Left ventricle myocardium inferior (tissue), 1 donor: ENCODE measurements around the gene CSDE1. TPM values are rescaled to one million over a fixed set of nuclear protein-coding genes. Genes with fewer than 3 reads are reported as not detected.

ENCODE experiments used
- DNase-seq: peaks from one replicate; pipeline ENCODE4 v3.0.0-alpha.2; 2020
- H3K27ac ChIP-seq: fragments of 200-600 bp; replicated peaks from 2 replicates; pipeline ENCODE4 v1.8.0; 2021
- H3K27me3 ChIP-seq: fragments of 200-600 bp; 2 replicates; pipeline ENCODE4 v1.8.0; 2021; ENCODE audit warnings: low read depth
- H3K36me3 ChIP-seq: fragments of 200-600 bp; 2 replicates; pipeline ENCODE4 v1.8.0; 2021
- H3K4me1 ChIP-seq: fragments of 200-600 bp; 2 replicates; pipeline ENCODE4 v1.8.0; 2021
- H3K4me3 ChIP-seq: fragments of 200-600 bp; 2 replicates; pipeline ENCODE4 v1.8.0; 2021; ENCODE audit warnings: mild to moderate bottlenecking, moderate library complexity
- H3K9me3 ChIP-seq: fragments of 200-600 bp; replicated peaks from 2 replicates; pipeline ENCODE4 v1.8.0; 2021
- CTCF ChIP-seq: fragments of 200-600 bp; IDR thresholded peaks from 2 replicates; pipeline ENCODE4 v1.8.0; 2021; ENCODE audit warnings: antibody characterized with exemption, mild to moderate bottlenecking, borderline replicate concordance
- intact Hi-C: fragments of 100-400 bp; cut with micrococcal nuclease; formaldehyde crosslinking; loops from one replicate; pipeline ENCODE4 v1.11.0; 2022
- total RNA-seq: library from RNA; stranded (reverse); fragmentation: NEBNext Ultra II Directional; extraction: Animal tissue kit (Norgen Biotek cat#: 25700); gene quantifications from one replicate; pipeline ENCODE4 v1.2.1, GENCODE V29; 2021
- donor health status: DM: no; HTN: yes; CAD: no; lungs with severe emphysema.

Gene CSDE1
- total RNA-seq, 1 donor from 2014 or later, result 910 TPM

- H3K27me3 ChIP-seq, result peaks cover under 1% of the 10 kb centered on the region
- DNase-seq, result no peak
- H3K9me3 ChIP-seq, result no peaks in the 10 kb centered on the region
- intact Hi-C loops, result no loop called here
- H3K4me3 ChIP-seq, result peak overlapping the region; percentile 83
- peak overlapping the region; percentile 83 for H3K27ac ChIP-seq
- peaks cover 15% of the 10 kb centered on the region for H3K4me1 ChIP-seq
- no peaks in the 10 kb centered on the region for H3K36me3 ChIP-seq
- peak; percentile 50 for TF ChIP-seq CTCF
Measured at GRCh38 chr1:114671011-114671938, 86.5 kb downstream of the CSDE1 start.

DNA sequence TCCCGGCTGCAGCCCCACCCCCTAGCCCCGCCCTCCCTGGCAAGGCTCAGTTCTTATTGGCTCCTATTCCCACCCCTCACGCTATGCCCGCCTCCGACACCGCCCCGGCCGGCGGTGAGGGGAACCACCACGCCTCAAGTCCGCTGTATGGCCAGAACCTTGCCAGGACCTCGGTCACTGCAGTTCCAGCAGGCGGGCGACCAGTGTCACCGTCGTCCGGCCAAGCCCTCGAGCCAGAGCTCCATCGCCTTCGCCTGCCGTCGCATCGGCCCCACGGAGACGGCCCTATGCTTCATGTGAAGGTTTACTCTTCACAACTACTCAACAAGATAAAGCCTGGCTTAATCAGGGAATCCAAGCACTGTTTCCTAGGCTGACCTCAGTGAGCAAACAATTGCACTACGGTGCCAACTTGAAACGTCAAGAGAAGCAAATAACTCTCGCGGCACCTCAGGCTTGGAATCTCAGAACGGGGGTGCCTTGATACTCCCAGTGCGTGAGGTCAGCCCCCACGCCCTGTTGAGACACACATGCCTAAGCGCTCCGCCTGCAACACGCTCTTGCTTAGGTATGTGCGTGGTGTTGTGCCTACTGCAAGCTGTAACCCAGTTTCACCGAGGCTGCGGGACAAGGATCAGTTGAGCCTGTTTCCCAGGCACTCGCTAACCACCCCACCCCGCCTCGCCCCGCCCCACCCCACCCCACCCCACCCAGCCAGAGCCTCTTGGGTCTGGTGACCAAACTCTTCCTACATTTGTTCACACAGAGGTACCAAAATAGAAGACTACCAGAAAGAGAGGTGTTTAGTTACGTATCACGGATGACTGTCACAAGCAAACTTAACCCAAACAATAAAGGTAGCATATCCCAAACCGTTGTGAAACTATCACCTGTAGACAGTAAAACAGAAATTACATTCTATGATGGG, 87.4 kb downstream of the CSDE1 start:
- peak overlapping the region; percentile 83 for H3K4me3 ChIP-seq
- no peaks in the 10 kb centered on the region for H3K27me3 ChIP-seq
- H3K4me1 ChIP-seq, result peaks cover 15% of the 10 kb centered on the region
- no peaks in the 10 kb centered on the region for H3K9me3 ChIP-seq
- intact Hi-C loops, result no loop called here
- peak; percentile 96 for DNase-seq
- no peaks in the 10 kb centered on the region for H3K36me3 ChIP-seq
- peak; percentile 52 for TF ChIP-seq CTCF
- H3K27ac ChIP-seq, result peak overlapping the region; percentile 83

GRCh38 chr1:114669562-114670082, 88.2 kb downstream of the CSDE1 start, which contains the start of gene DENND2C:
DENND2C (minus strand) TSS chr1:114670049; CDS start chr1:114625984, 44,065 bp downstream.
- no peaks in the 10 kb centered on the region for H3K27me3 ChIP-seq
- peak within 1 kb of the TSS; percentile 83 for H3K27ac ChIP-seq
- H3K36me3 ChIP-seq, result no peaks in the 10 kb centered on the region
- peak within 1 kb of the TSS; percentile 83 for H3K4me3 ChIP-seq
- intact Hi-C loops, result no loop called here
- H3K4me1 ChIP-seq, result peaks cover 15% of the 10 kb centered on the region
- no peaks in the 10 kb centered on the region for H3K9me3 ChIP-seq
- DNase-seq, result no peak
- no peak for TF ChIP-seq CTCF

DNA sequence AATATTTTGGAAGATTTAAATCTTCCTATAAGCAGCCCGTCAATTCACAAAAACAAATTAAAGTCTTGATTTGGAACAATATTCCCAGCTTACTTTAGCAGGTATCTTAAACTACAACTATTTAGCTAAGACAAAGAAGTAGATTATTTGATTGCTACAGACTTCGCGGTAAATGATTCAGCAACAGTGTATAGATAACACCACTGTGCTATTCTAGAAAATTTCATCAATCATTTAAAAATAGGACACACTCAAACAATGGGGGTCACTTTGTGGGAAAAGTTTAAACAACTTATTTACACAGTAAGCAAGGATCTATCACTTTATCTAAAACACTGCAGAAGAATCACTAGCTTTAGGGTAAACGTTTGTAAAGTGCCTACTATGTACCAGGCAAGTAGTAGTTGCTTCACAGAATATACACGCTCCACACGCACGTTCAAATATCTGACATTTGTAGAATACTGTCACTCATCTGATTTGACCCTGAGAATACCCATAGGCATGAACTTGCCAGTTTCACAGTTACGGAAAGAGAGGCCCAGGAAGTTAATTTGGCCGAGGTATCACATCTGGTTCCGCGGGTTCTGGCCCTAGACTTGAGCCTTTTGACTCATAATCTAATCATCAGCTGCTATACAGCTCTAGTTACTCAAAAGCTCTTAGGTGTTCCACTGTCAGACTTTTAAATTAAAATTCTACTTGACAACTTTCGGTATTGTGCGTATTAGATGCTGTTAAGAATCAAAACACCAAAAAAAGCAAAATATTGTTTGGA, 88.8 kb downstream of the CSDE1 start:
- DNase-seq, result no peak

More for the DNA sequence above, 88.8 kb downstream of the CSDE1 start:
- Histone ChIP-seq H3K9me3 (no peaks in the 10 kb centered on the region), H3K27me3 (no peaks in the 10 kb centered on the region), H3K27ac (peak overlapping the region; percentile 83), H3K36me3 (no peaks in the 10 kb centered on the region), H3K4me3 (peak overlapping the region; percentile 83), H3K4me1 (peaks cover 15% of the 10 kb centered on the region)
- no peak for TF ChIP-seq CTCF
- intact Hi-C loops, result no loop called here
